ENCODE data around the gene MLX.
"Not testable (repeated sequence)": the region's sequence is repeated elsewhere in the genome, so short reads cannot be mapped to it uniquely, and the experiment has no call there.

MLX gene

GRCh38 chr17:42537826-42538451 is 29.0 kb upstream of the MLX start:
- no peak overlapping the region for H4K8ac ChIP-seq (ENCODE audit: low read length)
- H3K4me2 ChIP-seq (ENCODE audit: low read length, poor library complexity, severe bottlenecking) = no peak overlapping the region
- no peak overlapping the region for H3K27ac ChIP-seq (ENCODE audit: low read length, poor library complexity, severe bottlenecking)
- peaks cover 14% of the 10 kb centered on the region for H3K79me1 ChIP-seq (replicated peaks; ENCODE audit: low read length, poor library complexity, severe bottlenecking)
- no peaks in the 10 kb centered on the region for H3K9me3 ChIP-seq (ENCODE audit: control insufficient read depth, low read length)
- no peak overlapping the region for H2AFZ ChIP-seq (ENCODE audit: low read depth, low read length)
- no peak overlapping the region for H2BK12ac ChIP-seq (ENCODE audit: low read length in 2 of 2)
- no peaks in the 10 kb centered on the region for H3K27me3 ChIP-seq (ENCODE audit: control insufficient read depth in 1 of 2, insufficient read depth in 1 of 2, low read length in 2 of 2)
- no peak overlapping the region for H4K91ac ChIP-seq (ENCODE audit: low read length)
- H3K36me3 ChIP-seq (ENCODE audit: control insufficient read depth in 1 of 2, insufficient read depth in 2 of 2, low read depth in 1 of 2, low read length in 2 of 2) = peaks cover 42 to 47% of the 10 kb centered on the region in 2 experiments
- H3K18ac ChIP-seq (ENCODE audit: low read depth in 1 of 2, low read length in 2 of 2) = no peak overlapping the region
- no peak overlapping the region for H2AK5ac ChIP-seq (ENCODE audit: low read length, severe bottlenecking)
- peak overlapping the region in 1 of 2 experiments; percentile 37 for H3K4me3 ChIP-seq (ENCODE audit: insufficient read depth in 1 of 2, low read depth in 1 of 2, low read length in 2 of 2)
- WGBS = 98% methylated on average over 5 of the region's 5 CpGs
- H3K23ac ChIP-seq (ENCODE audit: low read length in 2 of 2) = no peak overlapping the region
- H2BK15ac ChIP-seq (ENCODE audit: low read depth, poor library complexity, severe bottlenecking) = no peak overlapping the region
- H2BK5ac ChIP-seq (ENCODE audit: low read depth, low read length, poor library complexity, severe bottlenecking) = no peak overlapping the region
- H3K4ac ChIP-seq (ENCODE audit: low read depth in 1 of 2, low read length in 2 of 2) = no peak overlapping the region
- H2BK120ac ChIP-seq (ENCODE audit: low read depth, low read length) = no peak overlapping the region
- DNase-seq = no peak
- H3K14ac ChIP-seq (ENCODE audit: low read length in 2 of 2) = no peak overlapping the region
- peaks cover 19% of the 10 kb centered on the region for H3K4me1 ChIP-seq (ENCODE audit: control insufficient read depth, insufficient read depth, low read depth, low read length)
- H3K9ac ChIP-seq (ENCODE audit: low read length) = no peak overlapping the region

DNA sequence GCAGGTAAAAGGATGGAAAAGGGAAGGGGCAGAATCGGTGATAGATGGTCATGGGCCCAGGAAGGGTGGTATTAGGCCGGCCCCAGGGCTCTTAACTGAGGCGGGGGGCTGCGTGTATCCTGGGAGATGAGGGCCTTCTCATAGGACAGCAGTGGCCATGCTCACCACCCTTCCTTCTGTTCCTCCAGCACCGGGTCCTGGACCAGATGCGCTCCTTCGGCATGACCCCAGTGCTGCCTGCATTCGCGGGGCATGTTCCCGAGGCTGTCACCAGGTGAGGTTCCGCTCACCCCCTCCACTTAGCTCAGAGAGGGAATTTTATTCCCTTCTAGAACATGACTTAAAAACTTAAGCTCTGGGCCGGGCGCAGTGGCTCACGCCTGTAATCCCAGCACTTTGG is 28.4 kb upstream of the MLX start:
- H3K4ac ChIP-seq (ENCODE audit: low read depth in 1 of 2, low read length in 2 of 2) = no peak overlapping the region
- DNase-seq = no peak
- H3K4me1 ChIP-seq (ENCODE audit: control insufficient read depth, insufficient read depth, low read depth, low read length) = peaks cover 19% of the 10 kb centered on the region

GRCh38 chr17:42540558-42540957 is 26.3 kb upstream of the MLX start:
- not testable (repeated sequence) for H2BK5ac ChIP-seq (ENCODE audit: low read depth, low read length, poor library complexity, severe bottlenecking); H2BK12ac ChIP-seq (ENCODE audit: low read length in 2 of 2); DNase-seq; H2BK120ac ChIP-seq (ENCODE audit: low read depth, low read length); H2AFZ ChIP-seq (ENCODE audit: low read depth, low read length); H3K9me3 ChIP-seq (ENCODE audit: control insufficient read depth, low read length); H3K4ac ChIP-seq (ENCODE audit: low read depth in 1 of 2, low read length in 2 of 2); H2AK5ac ChIP-seq (ENCODE audit: low read length, severe bottlenecking); H3K14ac ChIP-seq (ENCODE audit: low read length in 2 of 2); H2BK15ac ChIP-seq (ENCODE audit: low read depth, poor library complexity, severe bottlenecking); H3K9ac ChIP-seq (ENCODE audit: low read length); H3K27ac ChIP-seq (ENCODE audit: low read length, poor library complexity, severe bottlenecking); H3K4me3 ChIP-seq (ENCODE audit: insufficient read depth in 1 of 2, low read depth in 1 of 2, low read length in 2 of 2); H3K4me2 ChIP-seq (ENCODE audit: low read length, poor library complexity, severe bottlenecking); H3K18ac ChIP-seq (ENCODE audit: low read depth in 1 of 2, low read length in 2 of 2); H3K23ac ChIP-seq (ENCODE audit: low read length in 2 of 2); H4K91ac ChIP-seq (ENCODE audit: low read length); H4K8ac ChIP-seq (ENCODE audit: low read length); H3K27me3 ChIP-seq (ENCODE audit: control insufficient read depth in 1 of 2, insufficient read depth in 1 of 2, low read length in 2 of 2)
- 95% methylated on average over 4 of the region's 4 CpGs for WGBS
- H3K4me1 ChIP-seq (ENCODE audit: control insufficient read depth, insufficient read depth, low read depth, low read length) = peaks cover 16% of the 10 kb centered on the region
- H3K79me1 ChIP-seq (replicated peaks; ENCODE audit: low read length, poor library complexity, severe bottlenecking) = peaks cover 21% of the 10 kb centered on the region
- H3K36me3 ChIP-seq (ENCODE audit: control insufficient read depth in 1 of 2, insufficient read depth in 2 of 2, low read depth in 1 of 2, low read length in 2 of 2) = peaks cover 64 to 66% of the 10 kb centered on the region in 2 experiments

More for the DNA sequence above, 28.4 kb upstream of the MLX start:
- Histone ChIP-seq H2BK120ac (ENCODE audit: low read depth, low read length) (no peak overlapping the region), H3K4me2 (ENCODE audit: low read length, poor library complexity, severe bottlenecking) (no peak overlapping the region), H4K91ac (ENCODE audit: low read length) (no peak overlapping the region), H3K14ac (ENCODE audit: low read length in 2 of 2) (no peak overlapping the region), H3K23ac (ENCODE audit: low read length in 2 of 2) (no peak overlapping the region), H3K36me3 (ENCODE audit: control insufficient read depth in 1 of 2, insufficient read depth in 2 of 2, low read depth in 1 of 2, low read length in 2 of 2) (peaks cover 48 to 52% of the 10 kb centered on the region in 2 experiments), H3K27ac (ENCODE audit: low read length, poor library complexity, severe bottlenecking) (no peak overlapping the region), H2AK5ac (ENCODE audit: low read length, severe bottlenecking) (no peak overlapping the region), H3K9me3 (ENCODE audit: control insufficient read depth, low read length) (no peaks in the 10 kb centered on the region), H3K18ac (ENCODE audit: low read depth in 1 of 2, low read length in 2 of 2) (no peak overlapping the region), H2BK12ac (ENCODE audit: low read length in 2 of 2) (no peak overlapping the region), H3K4me3 (ENCODE audit: insufficient read depth in 1 of 2, low read depth in 1 of 2, low read length in 2 of 2) (no peak overlapping the region), H2AFZ (ENCODE audit: low read depth, low read length) (no peak overlapping the region), H3K9ac (ENCODE audit: low read length) (no peak overlapping the region), H2BK15ac (ENCODE audit: low read depth, poor library complexity, severe bottlenecking) (no peak overlapping the region), H4K8ac (ENCODE audit: low read length) (no peak overlapping the region), H2BK5ac (ENCODE audit: low read depth, low read length, poor library complexity, severe bottlenecking) (no peak overlapping the region), H3K79me1 (replicated peaks; ENCODE audit: low read length, poor library complexity, severe bottlenecking) (peaks cover 18% of the 10 kb centered on the region), H3K27me3 (ENCODE audit: control insufficient read depth in 1 of 2, insufficient read depth in 1 of 2, low read length in 2 of 2) (no peaks in the 10 kb centered on the region)
- 98% methylated on average over 14 of the region's 14 CpGs for WGBS

- no peak overlapping the region for H4K91ac ChIP-seq (ENCODE audit: low read length)
- no peak overlapping the region for H3K18ac ChIP-seq (ENCODE audit: low read depth in 1 of 2, low read length in 2 of 2)
- 81% methylated on average over 15 of the region's 17 CpGs for WGBS
- H3K9ac ChIP-seq (ENCODE audit: low read length) = no peak overlapping the region
- no peak overlapping the region for H2BK120ac ChIP-seq (ENCODE audit: low read depth, low read length)
- peaks cover 21% of the 10 kb centered on the region for H3K79me1 ChIP-seq (replicated peaks; ENCODE audit: low read length, poor library complexity, severe bottlenecking)
- DNase-seq = no peak
- no peak overlapping the region for H3K14ac ChIP-seq (ENCODE audit: low read length in 2 of 2)
- H3K9me3 ChIP-seq (ENCODE audit: control insufficient read depth, low read length) = no peaks in the 10 kb centered on the region
- no peak overlapping the region for H2AFZ ChIP-seq (ENCODE audit: low read depth, low read length)
- no peak overlapping the region for H3K4ac ChIP-seq (ENCODE audit: low read depth in 1 of 2, low read length in 2 of 2)
- no peak overlapping the region for H3K23ac ChIP-seq (ENCODE audit: low read length in 2 of 2)
- no peak overlapping the region for H2BK12ac ChIP-seq (ENCODE audit: low read length in 2 of 2)
- H3K27ac ChIP-seq (ENCODE audit: low read length, poor library complexity, severe bottlenecking) = no peak overlapping the region
- H2AK5ac ChIP-seq (ENCODE audit: low read length, severe bottlenecking) = no peak overlapping the region
- H2BK5ac ChIP-seq (ENCODE audit: low read depth, low read length, poor library complexity, severe bottlenecking) = no peak overlapping the region
- no peaks in the 10 kb centered on the region for H3K27me3 ChIP-seq (ENCODE audit: control insufficient read depth in 1 of 2, insufficient read depth in 1 of 2, low read length in 2 of 2)
- peaks cover 64 to 66% of the 10 kb centered on the region in 2 experiments for H3K36me3 ChIP-seq (ENCODE audit: control insufficient read depth in 1 of 2, insufficient read depth in 2 of 2, low read depth in 1 of 2, low read length in 2 of 2)
- no peak overlapping the region for H3K4me3 ChIP-seq (ENCODE audit: insufficient read depth in 1 of 2, low read depth in 1 of 2, low read length in 2 of 2)
- no peak overlapping the region for H4K8ac ChIP-seq (ENCODE audit: low read length)
- H2BK15ac ChIP-seq (ENCODE audit: low read depth, poor library complexity, severe bottlenecking) = no peak overlapping the region
- peaks cover 14% of the 10 kb centered on the region for H3K4me1 ChIP-seq (ENCODE audit: control insufficient read depth, insufficient read depth, low read depth, low read length)
- no peak overlapping the region for H3K4me2 ChIP-seq (ENCODE audit: low read length, poor library complexity, severe bottlenecking)
Measured at GRCh38 chr17:42541041-42541833, 25.7 kb upstream of the MLX start.
